ENCODE data around the gene CLPX. TPM values are rescaled to one million over a fixed set of nuclear protein-coding genes. Genes with fewer than 3 reads are reported as not detected.

CLPX gene
- total and polyA plus RNA-seq, 9 of the 15 experiments (the other 6 are each of a cell fraction or from before 2014, with no cell fraction given) = 11.2 to 83.3 (median 51.3) TPM

GRCh38 chr15:65177901-65178300, 7.2 kb downstream of the CLPX start:
- no peak overlapping the region for H3K9ac ChIP-seq (ENCODE audit: insufficient read depth in 1 of 2, low read depth in 2 of 2, low read length in 2 of 2)
- H3K4me2 ChIP-seq (ENCODE audit: insufficient read depth, low read length) = no peak overlapping the region
- no peaks in the 10 kb centered on the region for H3K9me3 ChIP-seq (replicated peaks; ENCODE audit: control insufficient read depth, insufficient read depth, low read depth, low read length)
- H3K9me1 ChIP-seq (ENCODE audit: control insufficient read depth, insufficient read depth, low read length) = no peaks in the 10 kb centered on the region
- in situ Hi-C loops (cut with MboI) = no loop called here
- peaks cover 38% of the 10 kb centered on the region for H3K79me2 ChIP-seq (ENCODE audit: control insufficient read depth, insufficient read depth, low read length)
- DNase-seq (ENCODE audit: extremely low read depth in 1 of 4, low spot score in 3 of 4) (no peak), FAIRE-seq (no peak), ATAC-seq (no peak)
- no peak overlapping the region for H2AFZ ChIP-seq (ENCODE audit: low read depth, low read length)
- intact Hi-C loops (cut with micrococcal nuclease) = no loop called here
- ChIA-PET CTCF (ENCODE audit: low intra/inter-chr PET ratio) (no interaction called here), POLR2A (interaction anchor here (0.6 to 1.7 kb wide), 2 partner anchors 76 to 127 kb away, joined by 4 read pairs; partner anchors contain the start of gene RNU5B-1)
- H3K27me3 ChIP-seq (ENCODE audit: control insufficient read depth in 2 of 2, insufficient read depth in 2 of 2, low read length in 2 of 2) = no peaks in the 10 kb centered on the region
- H3K36me3 ChIP-seq (ENCODE audit: control insufficient read depth, insufficient read depth, low read length) = peaks cover 82% of the 10 kb centered on the region; the same call in 2 of the 3 replicates
- no peaks in the 10 kb centered on the region for H4K20me1 ChIP-seq (replicated peaks; ENCODE audit: control insufficient read depth, insufficient read depth, low read length)
- no TSS peak for BruUV-seq (replicated peaks)
- peaks cover 2 to 3% of the 10 kb centered on the region in 2 experiments; a peak in 2 of 5 replicates for H3K4me1 ChIP-seq (replicated peaks in 1 of 2; ENCODE audit: control insufficient read depth in 2 of 2, insufficient read depth in 2 of 2, low read length in 2 of 2)
- no peak overlapping the region for H3K27ac ChIP-seq (ENCODE audit: extremely low read depth, low read depth, low read length)
- 65% methylated on average over 1 of the region's 1 CpG for WGBS (ENCODE audit: insufficient coverage, low coverage, missing lambda C conversion rate)
- H3K4me3 ChIP-seq = no peak overlapping the region
- TF ChIP-seq ZBED1 (IDR thresholded peaks at IDR 0.05) = no peak
- TF ChIP-seq, protein P1, sequence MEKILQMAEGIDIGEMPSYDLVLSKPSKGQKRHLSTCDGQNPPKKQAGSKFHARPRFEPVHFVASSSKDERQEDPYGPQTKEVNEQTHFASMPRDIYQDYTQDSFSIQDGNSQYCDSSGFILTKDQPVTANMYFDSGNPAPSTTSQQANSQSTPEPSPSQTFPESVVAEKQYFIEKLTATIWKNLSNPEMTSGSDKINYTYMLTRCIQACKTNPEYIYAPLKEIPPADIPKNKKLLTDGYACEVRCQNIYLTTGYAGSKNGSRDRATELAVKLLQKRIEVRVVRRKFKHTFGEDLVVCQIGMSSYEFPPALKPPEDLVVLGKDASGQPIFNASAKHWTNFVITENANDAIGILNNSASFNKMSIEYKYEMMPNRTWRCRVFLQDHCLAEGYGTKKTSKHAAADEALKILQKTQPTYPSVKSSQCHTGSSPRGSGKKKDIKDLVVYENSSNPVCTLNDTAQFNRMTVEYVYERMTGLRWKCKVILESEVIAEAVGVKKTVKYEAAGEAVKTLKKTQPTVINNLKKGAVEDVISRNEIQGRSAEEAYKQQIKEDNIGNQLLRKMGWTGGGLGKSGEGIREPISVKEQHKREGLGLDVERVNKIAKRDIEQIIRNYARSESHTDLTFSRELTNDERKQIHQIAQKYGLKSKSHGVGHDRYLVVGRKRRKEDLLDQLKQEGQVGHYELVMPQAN (IDR thresholded peaks at IDR 0.05; ENCODE audit: borderline replicate concordance) = no peak
- no peak for TF ChIP-seq PHF20 (IDR thresholded peaks at IDR 0.05; ENCODE audit: partially characterized antibody)
- no peak for TF ChIP-seq CREBBP (IDR thresholded peaks at IDR 0.05; ENCODE audit: low read depth, low read length)
- no peak for TF ChIP-seq RAD51 (IDR thresholded peaks at IDR 0.05; ENCODE audit: borderline replicate concordance, low read depth)
- TF ChIP-seq USF2 (CRISPR knock-in tag; IDR thresholded peaks at IDR 0.05) = no peak
- TF ChIP-seq, protein P2, sequence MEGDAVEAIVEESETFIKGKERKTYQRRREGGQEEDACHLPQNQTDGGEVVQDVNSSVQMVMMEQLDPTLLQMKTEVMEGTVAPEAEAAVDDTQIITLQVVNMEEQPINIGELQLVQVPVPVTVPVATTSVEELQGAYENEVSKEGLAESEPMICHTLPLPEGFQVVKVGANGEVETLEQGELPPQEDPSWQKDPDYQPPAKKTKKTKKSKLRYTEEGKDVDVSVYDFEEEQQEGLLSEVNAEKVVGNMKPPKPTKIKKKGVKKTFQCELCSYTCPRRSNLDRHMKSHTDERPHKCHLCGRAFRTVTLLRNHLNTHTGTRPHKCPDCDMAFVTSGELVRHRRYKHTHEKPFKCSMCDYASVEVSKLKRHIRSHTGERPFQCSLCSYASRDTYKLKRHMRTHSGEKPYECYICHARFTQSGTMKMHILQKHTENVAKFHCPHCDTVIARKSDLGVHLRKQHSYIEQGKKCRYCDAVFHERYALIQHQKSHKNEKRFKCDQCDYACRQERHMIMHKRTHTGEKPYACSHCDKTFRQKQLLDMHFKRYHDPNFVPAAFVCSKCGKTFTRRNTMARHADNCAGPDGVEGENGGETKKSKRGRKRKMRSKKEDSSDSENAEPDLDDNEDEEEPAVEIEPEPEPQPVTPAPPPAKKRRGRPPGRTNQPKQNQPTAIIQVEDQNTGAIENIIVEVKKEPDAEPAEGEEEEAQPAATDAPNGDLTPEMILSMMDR (IDR thresholded peaks at IDR 0.05 in 2 of 3, conservative IDR thresholded peaks at IDR 0.05 in 1 of 3; ENCODE audit: insufficient read depth in 2 of 3, low read depth in 1 of 3, low read length in 3 of 3) = no peak
- no peak for TF ChIP-seq ZKSCAN1 (IDR thresholded peaks at IDR 0.05; ENCODE audit: low read depth, low read length)
- no peak for TF ChIP-seq TEAD2 (tag; IDR thresholded peaks at IDR 0.05)
- no peak for TF ChIP-seq USF1 (CRISPR knock-in tag; IDR thresholded peaks at IDR 0.05)
- TF ChIP-seq, protein P3, sequence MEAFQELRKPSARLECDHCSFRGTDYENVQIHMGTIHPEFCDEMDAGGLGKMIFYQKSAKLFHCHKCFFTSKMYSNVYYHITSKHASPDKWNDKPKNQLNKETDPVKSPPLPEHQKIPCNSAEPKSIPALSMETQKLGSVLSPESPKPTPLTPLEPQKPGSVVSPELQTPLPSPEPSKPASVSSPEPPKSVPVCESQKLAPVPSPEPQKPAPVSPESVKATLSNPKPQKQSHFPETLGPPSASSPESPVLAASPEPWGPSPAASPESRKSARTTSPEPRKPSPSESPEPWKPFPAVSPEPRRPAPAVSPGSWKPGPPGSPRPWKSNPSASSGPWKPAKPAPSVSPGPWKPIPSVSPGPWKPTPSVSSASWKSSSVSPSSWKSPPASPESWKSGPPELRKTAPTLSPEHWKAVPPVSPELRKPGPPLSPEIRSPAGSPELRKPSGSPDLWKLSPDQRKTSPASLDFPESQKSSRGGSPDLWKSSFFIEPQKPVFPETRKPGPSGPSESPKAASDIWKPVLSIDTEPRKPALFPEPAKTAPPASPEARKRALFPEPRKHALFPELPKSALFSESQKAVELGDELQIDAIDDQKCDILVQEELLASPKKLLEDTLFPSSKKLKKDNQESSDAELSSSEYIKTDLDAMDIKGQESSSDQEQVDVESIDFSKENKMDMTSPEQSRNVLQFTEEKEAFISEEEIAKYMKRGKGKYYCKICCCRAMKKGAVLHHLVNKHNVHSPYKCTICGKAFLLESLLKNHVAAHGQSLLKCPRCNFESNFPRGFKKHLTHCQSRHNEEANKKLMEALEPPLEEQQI (IDR thresholded peaks at IDR 0.05) = no peak
- no peak for TF ChIP-seq HCFC1 (IDR thresholded peaks at IDR 0.05; ENCODE audit: low read depth, low read length)
- no peak for TF ChIP-seq SREBF1 (IDR thresholded peaks at IDR 0.05; ENCODE audit: borderline replicate concordance, low read depth, low read length)
- TF ChIP-seq PML (IDR thresholded peaks at IDR 0.05; ENCODE audit: low read length) = no peak
- TF ChIP-seq ZBTB1 (CRISPR knock-in tag; IDR thresholded peaks at IDR 0.05; ENCODE audit: borderline replicate concordance, low read depth) = no peak
- TF ChIP-seq NFE2L1 (tag; IDR thresholded peaks at IDR 0.05; ENCODE audit: borderline replicate concordance, low read depth) = no peak

Data from K562 (cell line).